DND-41 (cell line): ENCODE results near the gene TXNDC11.

Source experiments
- CTCF ChIP-seq: IDR thresholded peaks from 2 replicates; pipeline ENCODE4 v1.5.1; 2012; ENCODE audit warnings: borderline replicate concordance, low read length, moderate library complexity, mild to moderate bottlenecking; ENCODE audit not compliant: poor library complexity, severe bottlenecking; ENCODE audit errors: extremely low read depth
- EZH2 ChIP-seq: IDR thresholded peaks from 3 replicates; pipeline ENCODE4 v1.6.1; 2012; ENCODE audit warnings: borderline replicate concordance, low read depth, mild to moderate bottlenecking, moderate library complexity, low read length, inconsistent platforms; ENCODE audit not compliant: severe bottlenecking

- TF ChIP-seq CTCF (no peak), EZH2 (no peak)
Measured at GRCh38 chr16:11750056-11750455, 7.4 kb upstream of the TXNDC11 start.
